H4 (cell line): ENCODE results near the gene SEL1L2. TPM values are rescaled to one million over a fixed set of nuclear protein-coding genes. Genes with fewer than 3 reads are reported as not detected.
A peak's percentile ranks its signal among the peaks of the same experiment; 100 is the strongest.

ENCODE experiments used
- DNase-seq: peaks from one replicate; pipeline ENCODE4 v3.0.0-alpha.2; 2015; ENCODE audit warnings: low spot score
- total RNA-seq: library from RNA; depleted of rRNA; stranded (reverse); fragments of >200 nt; shearing (Covaris generic); gene quantifications from 2 replicates; pipeline ENCODE4 v1.2.3, GENCODE V29; 2014; rRNA removed

SEL1L2 gene
- total RNA-seq, 1 experiment from 2014 or later = not detected

DNA sequence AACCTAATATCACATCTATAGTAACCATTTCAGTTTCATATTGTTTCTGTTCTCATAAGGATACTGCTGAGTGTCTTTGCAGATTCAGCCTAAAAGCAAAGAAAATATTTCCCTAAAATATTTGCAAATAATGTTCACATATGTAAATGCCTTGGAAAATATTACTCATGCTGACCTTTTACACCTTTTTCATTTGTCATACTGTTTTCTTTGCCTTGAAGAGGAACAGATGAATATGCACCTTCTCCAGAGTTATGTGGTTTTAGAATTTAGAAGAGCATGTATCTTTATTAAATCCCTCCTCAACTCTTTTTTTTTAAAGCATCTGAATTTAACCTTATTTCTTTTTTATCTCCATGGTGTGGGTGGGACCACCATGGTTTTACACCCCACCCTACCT is 173.1 kb downstream of the SEL1L2 start:
- no peak for DNase-seq

DNA sequence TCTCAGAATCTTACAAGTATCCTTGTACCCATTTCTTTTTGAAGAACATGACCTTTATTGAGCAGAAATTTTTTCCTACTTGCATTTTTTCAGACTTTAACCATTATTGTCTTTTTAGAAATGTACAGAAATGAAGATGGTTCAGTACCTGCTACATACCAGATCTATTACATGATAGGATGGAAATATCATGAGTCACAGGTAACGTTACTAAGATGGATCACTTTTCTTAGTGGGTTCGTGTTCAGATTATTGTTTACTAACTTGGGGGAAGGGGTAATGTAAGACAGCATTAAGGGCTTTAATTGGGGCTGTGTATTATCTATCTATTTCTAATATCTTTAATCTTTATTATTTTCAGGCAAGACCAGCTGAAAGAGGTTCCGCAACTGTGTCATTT is 173.7 kb downstream of the SEL1L2 start:
- DNase-seq = no peak

DNA sequence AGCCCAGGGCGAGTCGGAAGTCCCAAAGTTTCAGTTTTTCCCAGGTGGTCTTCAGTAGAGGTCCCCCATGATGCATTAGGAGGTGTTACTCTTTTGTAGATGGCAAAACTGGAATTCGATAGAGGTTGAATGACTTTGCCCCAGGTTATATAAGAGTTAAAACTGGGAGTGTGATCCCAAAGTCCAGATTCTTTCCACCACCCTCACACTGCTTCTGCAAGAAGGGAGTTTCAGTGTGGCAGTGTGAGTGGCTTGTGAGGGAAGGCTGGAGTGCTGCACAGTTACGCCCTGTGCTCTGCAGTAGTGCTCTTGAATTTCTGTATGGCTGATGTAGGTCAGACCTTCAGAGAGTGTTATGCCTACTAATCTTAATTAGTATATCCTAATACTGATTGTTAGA is 175.7 kb downstream of the SEL1L2 start:
- no peak for DNase-seq

DNA sequence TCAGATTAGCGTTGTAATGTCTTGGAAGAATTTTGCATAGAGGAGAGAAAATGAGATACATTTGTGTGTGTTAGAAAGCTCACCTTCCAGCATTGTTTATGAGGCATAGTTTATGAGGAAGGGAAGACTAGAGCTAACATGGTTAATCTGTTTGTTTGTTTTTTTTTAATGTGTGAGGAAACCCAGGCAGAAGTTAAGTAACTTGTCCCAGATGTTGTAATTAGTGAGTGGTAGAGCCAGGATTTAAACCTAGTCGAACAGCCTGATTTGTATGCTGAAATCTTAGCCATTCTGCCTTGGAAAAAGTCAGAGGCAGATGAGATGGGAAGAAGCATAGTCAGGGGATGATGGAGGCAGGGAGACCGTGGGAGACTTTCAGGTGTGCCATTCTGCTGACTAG is 176.5 kb downstream of the SEL1L2 start:
- DNase-seq = no peak

DNA sequence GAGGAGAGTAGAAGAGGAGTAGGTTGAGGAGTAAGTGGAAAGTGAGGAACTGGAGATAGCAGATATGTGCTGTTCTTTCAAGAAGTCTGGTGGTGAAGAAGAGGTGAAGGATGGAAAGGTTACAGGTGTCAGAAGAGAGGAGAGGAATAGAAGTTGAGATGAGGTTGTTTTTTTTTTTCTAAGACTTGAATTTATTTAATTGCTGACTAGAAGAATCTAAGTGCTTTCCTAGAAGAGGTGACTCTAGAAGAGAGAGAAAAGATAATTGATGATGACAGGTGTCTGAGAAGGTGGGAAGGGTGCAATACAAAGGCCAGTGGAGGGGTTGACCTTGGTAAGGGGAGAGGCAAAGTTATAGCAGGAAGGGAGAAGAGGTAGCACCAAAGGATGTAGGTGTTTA is 180.0 kb downstream of the SEL1L2 start:
- no peak for DNase-seq

DNA sequence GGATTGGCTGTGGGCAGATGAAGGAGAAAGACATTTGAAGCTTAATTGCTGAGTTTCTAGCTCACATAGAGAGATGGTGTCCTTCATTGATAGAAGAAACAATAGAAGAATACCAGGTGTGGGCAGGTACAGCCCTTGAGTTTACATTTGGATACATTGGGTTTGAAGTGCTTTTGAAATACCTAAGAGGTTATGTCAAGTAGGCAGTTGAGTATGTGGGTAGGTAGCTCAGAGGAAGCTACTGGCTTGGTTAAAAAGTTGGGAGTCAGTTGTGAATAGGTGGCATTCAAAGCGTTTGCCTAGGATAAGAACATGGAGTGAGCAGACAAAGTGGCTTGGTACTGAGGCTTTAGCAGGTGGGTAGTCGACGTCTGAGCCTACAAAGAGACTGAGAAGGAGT is 180.6 kb downstream of the SEL1L2 start:
- DNase-seq = no peak

DNA sequence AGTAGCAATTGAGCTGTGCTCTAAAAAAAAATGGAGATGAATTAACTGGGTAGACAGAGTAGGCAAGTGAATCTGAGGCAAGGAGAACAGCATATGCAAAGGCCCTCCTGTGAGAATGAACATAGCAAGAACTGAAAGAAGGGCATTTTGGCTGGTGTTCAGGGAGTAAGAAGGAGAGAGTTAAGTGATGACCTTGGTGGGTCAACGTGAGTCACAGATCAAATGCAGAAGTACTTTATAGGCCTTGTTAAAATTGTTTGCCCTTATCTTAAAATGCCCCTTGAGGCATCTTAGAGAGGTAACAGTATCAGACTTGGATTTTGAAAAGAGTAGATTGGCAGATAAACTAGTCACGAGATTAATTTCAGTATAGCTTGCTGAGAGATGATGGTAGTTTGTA is 181.0 kb downstream of the SEL1L2 start:
- no peak for DNase-seq

DNA sequence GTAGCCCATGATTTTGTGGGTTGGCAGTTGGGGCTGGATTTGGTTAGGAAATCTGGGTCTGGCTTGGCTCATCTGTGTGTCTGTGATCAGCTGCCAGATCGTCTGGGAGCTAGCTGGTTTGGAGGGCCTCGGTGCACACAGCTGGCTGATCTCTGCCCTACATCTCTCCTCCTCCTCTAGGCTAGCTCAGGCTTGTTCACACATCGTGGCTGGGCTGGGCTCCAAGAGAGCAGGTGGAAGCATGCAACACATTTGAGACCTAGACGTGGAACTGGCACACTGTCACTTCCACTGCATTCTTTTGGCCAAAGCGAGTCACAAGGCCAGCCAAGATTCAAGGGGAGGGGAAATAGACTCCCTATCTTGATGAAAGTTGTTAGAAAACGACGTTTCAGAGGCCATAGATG is 189.7 kb downstream of the SEL1L2 start:
- peak; percentile 80 for DNase-seq

DNA sequence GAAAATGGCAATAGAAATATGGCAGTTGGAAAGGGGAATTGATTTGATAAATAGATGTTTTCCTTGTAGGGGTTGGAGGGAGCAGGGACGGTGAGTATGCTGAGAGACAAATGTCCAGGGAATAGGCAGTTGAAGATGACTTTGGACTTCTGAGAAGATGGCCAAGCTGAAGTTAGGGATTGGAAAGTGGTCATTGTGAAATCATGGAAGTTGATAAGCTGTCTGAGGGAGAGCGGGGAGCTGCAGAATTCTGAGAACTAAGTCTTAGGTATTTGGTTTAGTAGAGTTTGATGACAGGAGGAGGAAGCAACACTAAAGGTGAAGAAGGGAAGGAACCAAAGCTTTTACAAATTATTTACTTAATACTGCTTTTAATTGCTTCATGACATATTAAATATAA is 190.4 kb downstream of the SEL1L2 start:
- DNase-seq = no peak

Other genes with a start within 250 kb of the SEL1L2 start
- 3.7 and 7.9 TPM in 2 replicates for gene ESF1, start 205.7 kb downstream of the SEL1L2 start, total RNA-seq
- 34.0 and 36.0 TPM in 2 replicates for gene NDUFAF5, start 205.6 kb downstream of the SEL1L2 start, total RNA-seq
- 0.37 and 1.2 TPM in 2 replicates for gene MACROD2, start 4.9 kb upstream of the SEL1L2 start, total RNA-seq